Liver (tissue), 9 donors: ENCODE results near the gene HTR1B. TPM values are rescaled to one million over a fixed set of nuclear protein-coding genes. Genes with fewer than 3 reads are reported as not detected.

Source experiments
- DNase-seq: peaks from one replicate; pipeline ENCODE4 v3.0.0-alpha.2; 2017; ENCODE audit warnings: low spot score
- H3K27ac ChIP-seq, 2 donors: one replicate each; pipeline ENCODE4 v1.7.0; 2013; ENCODE audit warnings: inconsistent platforms in 2 of 2, low read length in 2 of 2, control low read depth in 1 of 2, low read depth in 1 of 2, mild to moderate bottlenecking in 1 of 2
- H3K27me3 ChIP-seq, 4 donors: one replicate each; pipeline versions ENCODE4 v1.6.1 to v1.7.0; 2013; ENCODE audit warnings: low read length in 3 of 4, inconsistent platforms in 1 of 4, mild to moderate bottlenecking in 1 of 4, moderate library complexity in 1 of 4; ENCODE audit not compliant: control insufficient read depth in 4 of 4, insufficient read depth in 4 of 4
- H3K36me3 ChIP-seq, 4 donors: one replicate each; pipeline versions ENCODE4 v1.6.1 to v1.7.0; 2013; ENCODE audit warnings: low read length in 3 of 4, mild to moderate bottlenecking in 3 of 4, low read depth in 1 of 4, moderate library complexity in 1 of 4; ENCODE audit not compliant: control insufficient read depth in 4 of 4, insufficient read depth in 3 of 4
- H3K4me1 ChIP-seq, 4 donors: one replicate each; pipeline versions ENCODE4 v1.6.1 to v1.7.0; 2013; ENCODE audit warnings: low read length in 3 of 4, mild to moderate bottlenecking in 3 of 4, moderate library complexity in 1 of 4; ENCODE audit not compliant: control insufficient read depth in 4 of 4, insufficient read depth in 4 of 4
- H3K4me3 ChIP-seq, 3 donors: one replicate each; pipeline versions ENCODE4 v1.6.1 to v1.7.0; 2013; ENCODE audit warnings: low read length in 3 of 3, control low read depth in 1 of 3, low read depth in 1 of 3, mild to moderate bottlenecking in 1 of 3
- H3K9ac ChIP-seq, 2 donors: one replicate each; pipeline ENCODE4 v1.7.0; 2013; ENCODE audit warnings: low read length in 2 of 2, mild to moderate bottlenecking in 2 of 2, moderate library complexity in 2 of 2, control low read depth in 1 of 2, low read depth in 1 of 2
- H3K9me3 ChIP-seq, 4 donors: one replicate each; pipeline versions ENCODE4 v1.6.1 to v1.7.0; 2013; ENCODE audit warnings: low read length in 3 of 4; ENCODE audit not compliant: control insufficient read depth in 4 of 4
- ATF3 ChIP-seq: IDR thresholded peaks from 2 replicates; pipeline ENCODE4 v1.6.1; 2016; ENCODE audit warnings: antibody characterized with exemption
- CTCF ChIP-seq: fragments of 150-350 bp; IDR thresholded peaks from 2 replicates; pipeline ENCODE4 v1.5.1; 2017; ENCODE audit warnings: improper control_type of control experiment, low read depth, low read length; ENCODE audit not compliant: missing input control
- EGR1 ChIP-seq, 2 donors: IDR thresholded peaks; 2 replicates each; pipeline ENCODE4 v1.6.1; 2016 to 2018; ENCODE audit warnings: antibody characterized with exemption in 2 of 2, low read depth in 2 of 2
- FOXA1 ChIP-seq: IDR thresholded peaks from 2 replicates; pipeline ENCODE4 v1.6.1; 2016; ENCODE audit warnings: antibody characterized with exemption
- FOXA2 ChIP-seq: IDR thresholded peaks from 2 replicates; pipeline ENCODE4 v1.6.1; 2016; ENCODE audit warnings: antibody characterized with exemption
- GABPA ChIP-seq, 2 donors: IDR thresholded peaks in 1 of 2; conservative IDR thresholded peaks in 1 of 2; 2 replicates each; pipeline ENCODE4 v1.6.1; 2016; ENCODE audit warnings: antibody characterized with exemption in 2 of 2, mild to moderate bottlenecking in 1 of 2, moderate library complexity in 1 of 2
- HNF4A ChIP-seq, 2 donors: conservative IDR thresholded peaks; 2 replicates each; pipeline ENCODE4 v1.6.1; 2016; ENCODE audit warnings: antibody characterized with exemption in 2 of 2, mild to moderate bottlenecking in 2 of 2
- HNF4G ChIP-seq: IDR thresholded peaks from 2 replicates; pipeline ENCODE4 v1.6.1; 2016; ENCODE audit warnings: antibody characterized with exemption
- JUND ChIP-seq, 2 donors: IDR thresholded peaks; 2 replicates each; pipeline ENCODE4 v1.6.1; 2016; ENCODE audit warnings: antibody characterized with exemption in 2 of 2
- MAX ChIP-seq: IDR thresholded peaks from 2 replicates; pipeline ENCODE4 v1.6.1; 2016; ENCODE audit warnings: antibody characterized with exemption
- NR2F2 ChIP-seq: IDR thresholded peaks from 2 replicates; pipeline ENCODE4 v1.6.1; 2016; ENCODE audit warnings: antibody characterized with exemption
- REST ChIP-seq: IDR thresholded peaks from 2 replicates; pipeline ENCODE4 v1.6.1; 2016; ENCODE audit warnings: antibody characterized with exemption, mild to moderate bottlenecking
- RXRA ChIP-seq, 2 donors: IDR thresholded peaks; 2 replicates each; pipeline ENCODE4 v1.6.1; 2017 to 2018; ENCODE audit warnings: antibody characterized with exemption in 2 of 2, mild to moderate bottlenecking in 1 of 2
- TAF1 ChIP-seq: conservative IDR thresholded peaks from 2 replicates; pipeline ENCODE4 v1.6.1; 2016; ENCODE audit warnings: antibody characterized with exemption, mild to moderate bottlenecking
- ZBTB33 ChIP-seq: IDR thresholded peaks from 2 replicates; pipeline ENCODE4 v1.6.1; 2016; ENCODE audit warnings: antibody characterized with exemption
- WGBS: extraction: QIAGEN DNeasy Blood & Tissue Kit; methylation state at CpG from one replicate; pipeline ENCODE4 v1.1.7; 2013; 5-methylcytosine and 5-hydroxymethylcytosine counted together
- polyA plus RNA-seq, 2 donors: library from polyadenylated mRNA; stranded (reverse) in 1 of 2; unstranded in 1 of 2; fragments of 200-250 nt in 1 of 2; fragments of >200 nt in 1 of 2; fragmentation: Nextera tagmentation in 1 of 2; extraction: Ambion mirVana in 1 of 2; gene quantifications; one replicate each; pipeline versions ENCODE4 v1.2.1 to v1.2.3, GENCODE V29; 2013 to 2015
- total RNA-seq, 2 donors: library from RNA; depleted of rRNA; stranded (reverse); fragments of >200 nt; gene quantifications; one replicate each; pipeline ENCODE4 v1.2.3, GENCODE V29; 2014
- donor health status: healthy.
- donor health status: healthy.
- donor health status: healthy.
- donor health status: healthy.
- donor health status: healthy.

Gene HTR1B
- total and polyA plus RNA-seq, 4 donors: 0.08 TPM; not detected in 3

GRCh38 chr6:77425671-77426070 lies 37.6 kb downstream of the HTR1B start:
- Histone ChIP-seq H3K27me3 (no peaks in the 10 kb centered on the region), H3K9me3 (no peaks in the 10 kb centered on the region), H3K4me1 (no peaks in the 10 kb centered on the region), H3K27ac (no peak overlapping the region), H3K36me3 (no peaks in the 10 kb centered on the region), H3K4me3 (no peak overlapping the region), H3K9ac (no peak overlapping the region)
- TF ChIP-seq HNF4G: no peak
- TF ChIP-seq JUND (IDR thresholded peaks at IDR 0.05): no peak
- no peak for TF ChIP-seq NR2F2
- TF ChIP-seq CTCF: no peak
- TF ChIP-seq FOXA2: no peak
- TF ChIP-seq FOXA1: no peak
- no peak for DNase-seq

GRCh38 chr6:77425216-77425615 lies 38.1 kb downstream of the HTR1B start:
- Histone ChIP-seq H3K9me3 (no peaks in the 10 kb centered on the region), H3K4me3 (no peak overlapping the region), H3K36me3 (no peaks in the 10 kb centered on the region), H3K4me1 (no peaks in the 10 kb centered on the region), H3K9ac (no peak overlapping the region), H3K27me3 (no peaks in the 10 kb centered on the region), H3K27ac (no peak overlapping the region)
- no peak for DNase-seq
- no peak for TF ChIP-seq EGR1 (IDR thresholded peaks at IDR 0.05; ENCODE audit: low read depth in 2 of 2)
- TF ChIP-seq FOXA2: no peak
- TF ChIP-seq NR2F2: no peak
- no peak for TF ChIP-seq HNF4G
- no peak for TF ChIP-seq JUND (IDR thresholded peaks at IDR 0.05)
- no peak for TF ChIP-seq ATF3
- TF ChIP-seq GABPA (IDR thresholded peaks at IDR 0.05 in 1 of 2, conservative IDR thresholded peaks at IDR 0.05 in 1 of 2): no peak
- TF ChIP-seq MAX: no peak
- WGBS: 79% methylated on average over 1 of the region's 1 CpG

GRCh38 chr6:77424761-77425160 lies 38.5 kb downstream of the HTR1B start:
- no peak for TF ChIP-seq CTCF
- TF ChIP-seq TAF1: no peak
- no peak for TF ChIP-seq HNF4A (conservative IDR thresholded peaks at IDR 0.05)
- TF ChIP-seq EGR1 (IDR thresholded peaks at IDR 0.05; ENCODE audit: low read depth in 2 of 2): no peak
- TF ChIP-seq JUND (IDR thresholded peaks at IDR 0.05): no peak
- TF ChIP-seq FOXA1: no peak
- no peak for TF ChIP-seq ATF3
- TF ChIP-seq HNF4G: no peak
- no peak for TF ChIP-seq GABPA (IDR thresholded peaks at IDR 0.05 in 1 of 2, conservative IDR thresholded peaks at IDR 0.05 in 1 of 2)
- no peak for TF ChIP-seq FOXA2
- no peak for TF ChIP-seq REST
- TF ChIP-seq RXRA (IDR thresholded peaks at IDR 0.05): no peak
- TF ChIP-seq ZBTB33: no peak
- Histone ChIP-seq H3K4me1 (no peaks in the 10 kb centered on the region), H3K9ac (no peak overlapping the region), H3K9me3 (no peaks in the 10 kb centered on the region), H3K4me3 (no peak overlapping the region), H3K36me3 (no peaks in the 10 kb centered on the region), H3K27me3 (no peaks in the 10 kb centered on the region), H3K27ac (no peak overlapping the region)
- 86% methylated on average over 2 of the region's 2 CpGs for WGBS
- no peak for DNase-seq
